CD4-positive, CD25-positive, alpha-beta regulatory T cell (primary cell): Measurements from ENCODE around the gene VTA1. TPM values are rescaled to one million over a fixed set of nuclear protein-coding genes. Genes with fewer than 3 reads are reported as not detected.

ENCODE experiments used
- ATAC-seq, 2 donors: fragments of 150-1000 bp; cut with Tn5 transposase; one replicate each; pipeline ENCODE4 v1.10.0; 2021; ENCODE audit warnings: low read depth in 2 of 2, moderate number of reproducible peaks in 2 of 2, moderate library complexity in 1 of 2
- DNase-seq, 3 donors: peaks; one replicate each; pipeline versions ENCODE4 v3.0.0 to v3.0.0-alpha.2; 2012 to 2022; ENCODE audit warnings: mixed read lengths in 1 of 3
- H3K27ac ChIP-seq: one replicate; pipeline ENCODE4 v1.7.0; 2013; ENCODE audit warnings: mild to moderate bottlenecking, low read length; ENCODE audit not compliant: insufficient read depth, poor library complexity, severe bottlenecking
- H3K27me3 ChIP-seq: one replicate; pipeline ENCODE4 v1.7.0; 2013; ENCODE audit warnings: low read length; ENCODE audit not compliant: control insufficient read depth, insufficient read depth
- H3K36me3 ChIP-seq: one replicate; pipeline ENCODE4 v1.7.0; 2013; ENCODE audit warnings: mild to moderate bottlenecking, low read length, moderate library complexity; ENCODE audit not compliant: control insufficient read depth, insufficient read depth
- H3K4me1 ChIP-seq: 2 replicates; pipeline ENCODE4 v1.7.0; 2013; ENCODE audit warnings: mild to moderate bottlenecking, low read length; ENCODE audit not compliant: insufficient read depth, control insufficient read depth, poor library complexity, severe bottlenecking
- H3K4me3 ChIP-seq: one replicate; pipeline ENCODE4 v1.7.0; 2013; ENCODE audit warnings: low read depth, mild to moderate bottlenecking, low read length, moderate library complexity
- H3K9me3 ChIP-seq, 2 experiments: 1 replicate in 1 of 2; 2 replicates in 1 of 2; pipeline ENCODE4 v1.7.0; 2013; ENCODE audit warnings: low read length in 2 of 2, mild to moderate bottlenecking in 1 of 2, moderate library complexity in 1 of 2; ENCODE audit not compliant: control insufficient read depth in 2 of 2
- H3K27ac Mint-ChIP-seq, 3 donors: one replicate each; pipeline ENCODE4 v1.8.0; 2020 to 2022; ENCODE audit warnings: mild to moderate bottlenecking in 3 of 3, mixed read lengths in 3 of 3, moderate library complexity in 2 of 3
- H3K27me3 Mint-ChIP-seq: one replicate; pipeline ENCODE4 v1.8.0; 2022; ENCODE audit warnings: mild to moderate bottlenecking, mixed read lengths
- H3K36me3 Mint-ChIP-seq: one replicate; pipeline ENCODE4 v1.8.0; 2020; ENCODE audit warnings: mixed read lengths
- H3K4me1 Mint-ChIP-seq, 4 donors: one replicate each; pipeline ENCODE4 v1.8.0; 2020 to 2022; ENCODE audit warnings: mixed read lengths in 4 of 4, mild to moderate bottlenecking in 1 of 4
- H3K4me3 Mint-ChIP-seq, 4 donors: one replicate each; pipeline ENCODE4 v1.8.0; 2020 to 2022; ENCODE audit warnings: mild to moderate bottlenecking in 4 of 4, mixed read lengths in 4 of 4, moderate library complexity in 3 of 4
- H3K9me3 Mint-ChIP-seq, 7 donors: one replicate each; pipeline ENCODE4 v1.8.0; 2020 to 2022; ENCODE audit warnings: mixed read lengths in 7 of 7, mild to moderate bottlenecking in 3 of 7, moderate library complexity in 2 of 7
- polyA plus RNA-seq, 4 donors: library from polyadenylated mRNA; unstranded; fragments of 300-500 nt; fragmentation: Illumina TruSeq; gene quantifications; one replicate each; pipeline ENCODE4 v1.2.3, GENCODE V29; 2021
- total RNA-seq: library from RNA; stranded (reverse); gene quantifications from one replicate; pipeline ENCODE4 v1.2.3, GENCODE V29; 2022

VTA1 gene
- total and polyA plus RNA-seq, 5 donors from 2014 or later = 20.1 to 90.0 (median 77.5) TPM

- no peak overlapping the region for H3K4me3 ChIP-seq
- H3K4me1 ChIP-seq = no peaks in the 10 kb centered on the region
- H3K36me3 ChIP-seq = peaks cover 60% of the 10 kb centered on the region
- H3K27ac ChIP-seq = no peak overlapping the region
- H3K4me1 Mint-ChIP-seq = peaks cover 0 to 12% (median 6%) of the 10 kb centered on the region in 4 donors
- peaks cover 0 to 2% of the 10 kb centered on the region in 2 experiments for H3K9me3 ChIP-seq
- peak overlapping the region in 2 of 3 donors; percentile 5 to 20 for H3K27ac Mint-ChIP-seq
- peaks cover 0 to 6% (median 3%) of the 10 kb centered on the region in 7 donors for H3K9me3 Mint-ChIP-seq
- no peaks in the 10 kb centered on the region for H3K27me3 Mint-ChIP-seq
- peaks cover 54% of the 10 kb centered on the region for H3K36me3 Mint-ChIP-seq
- H3K4me3 Mint-ChIP-seq = no peak overlapping the region
- no peaks in the 10 kb centered on the region for H3K27me3 ChIP-seq
- DNase-seq (peak; percentile 17 to 49 (median 35)), ATAC-seq (peak; percentile 37)
Observed at GRCh38 chr6:142207265-142207877, 60.3 kb downstream of the VTA1 start.

GRCh38 chr6:142210606-142211005 is 63.5 kb downstream of the VTA1 start:
- no peak overlapping the region for H3K27ac Mint-ChIP-seq
- H3K4me3 ChIP-seq = no peak overlapping the region
- peaks cover 0 to 9% (median 5%) of the 10 kb centered on the region in 4 donors for H3K4me1 Mint-ChIP-seq
- no peaks in the 10 kb centered on the region for H3K27me3 ChIP-seq
- ATAC-seq = no peak
- no peaks in the 10 kb centered on the region for H3K4me1 ChIP-seq
- H3K36me3 Mint-ChIP-seq = peaks cover 66% of the 10 kb centered on the region
- H3K36me3 ChIP-seq = peaks cover 57% of the 10 kb centered on the region
- no peak overlapping the region for H3K4me3 Mint-ChIP-seq
- H3K9me3 ChIP-seq = peaks cover 9 to 11% of the 10 kb centered on the region in 2 experiments
- no peaks in the 10 kb centered on the region for H3K27me3 Mint-ChIP-seq
- H3K9me3 Mint-ChIP-seq = peaks cover 0 to 13% (median 6%) of the 10 kb centered on the region in 7 donors
- DNase-seq = no peak
- no peak overlapping the region for H3K27ac ChIP-seq

- Mint-ChIP-seq H3K27ac (no peak overlapping the region), H3K9me3 (peaks cover 0 to 13% (median 6%) of the 10 kb centered on the region in 7 donors), H3K27me3 (no peaks in the 10 kb centered on the region), H3K36me3 (peaks cover 47% of the 10 kb centered on the region), H3K4me3 (no peak overlapping the region), H3K4me1 (peaks cover 0 to 9% (median 2%) of the 10 kb centered on the region in 4 donors)
- H3K4me1 ChIP-seq = no peaks in the 10 kb centered on the region
- DNase-seq (no peak), ATAC-seq (no peak)
- no peak overlapping the region for H3K4me3 ChIP-seq
- peaks cover 48% of the 10 kb centered on the region for H3K36me3 ChIP-seq
- no peak overlapping the region for H3K27ac ChIP-seq
- peaks cover 9 to 11% of the 10 kb centered on the region in 2 experiments for H3K9me3 ChIP-seq
- H3K27me3 ChIP-seq = no peaks in the 10 kb centered on the region
Observed at GRCh38 chr6:142213402-142213801, 66.3 kb downstream of the VTA1 start.

GRCh38 chr6:142218446-142218845 is 71.4 kb downstream of the VTA1 start:
- H3K36me3 ChIP-seq = peaks cover 31% of the 10 kb centered on the region
- H3K27me3 Mint-ChIP-seq = no peaks in the 10 kb centered on the region
- no peak overlapping the region for H3K4me3 ChIP-seq
- no peaks in the 10 kb centered on the region for H3K4me1 ChIP-seq
- H3K4me1 Mint-ChIP-seq = peaks cover 0 to 4% (median 2%) of the 10 kb centered on the region in 4 donors
- no peak overlapping the region for H3K27ac ChIP-seq
- H3K27me3 ChIP-seq = no peaks in the 10 kb centered on the region
- H3K4me3 Mint-ChIP-seq = no peak overlapping the region
- H3K9me3 ChIP-seq = peaks cover 0 to under 1% of the 10 kb centered on the region in 2 experiments
- ATAC-seq (no peak), DNase-seq (no peak)
- peaks cover 20% of the 10 kb centered on the region for H3K36me3 Mint-ChIP-seq
- peaks cover 0 to 1% (median 0%) of the 10 kb centered on the region in 7 donors for H3K9me3 Mint-ChIP-seq
- H3K27ac Mint-ChIP-seq = no peak overlapping the region

- H3K36me3 Mint-ChIP-seq = peaks cover 6% of the 10 kb centered on the region
- no peaks in the 10 kb centered on the region for H3K27me3 Mint-ChIP-seq
- no peak overlapping the region for H3K4me3 ChIP-seq
- H3K4me3 Mint-ChIP-seq = no peak overlapping the region
- H3K27ac ChIP-seq = no peak overlapping the region
- no peaks in the 10 kb centered on the region for H3K9me3 ChIP-seq
- peaks cover 22% of the 10 kb centered on the region for H3K36me3 ChIP-seq
- no peak overlapping the region for H3K27ac Mint-ChIP-seq
- H3K27me3 ChIP-seq = no peaks in the 10 kb centered on the region
- H3K4me1 Mint-ChIP-seq = peaks cover 0 to 4% (median 0%) of the 10 kb centered on the region in 4 donors
- peaks cover 0 to 1% (median 0%) of the 10 kb centered on the region in 7 donors for H3K9me3 Mint-ChIP-seq
- H3K4me1 ChIP-seq = no peaks in the 10 kb centered on the region
- DNase-seq (no peak), ATAC-seq (no peak)
Observed at GRCh38 chr6:142222022-142222421, 75.0 kb downstream of the VTA1 start.

GRCh38 chr6:142223938-142224337 is 76.9 kb downstream of the VTA1 start:
- Histone ChIP-seq H3K4me3 (no peak overlapping the region), H3K9me3 (no peaks in the 10 kb centered on the region), H3K27me3 (no peaks in the 10 kb centered on the region), H3K27ac (no peak overlapping the region), H3K4me1 (no peaks in the 10 kb centered on the region), H3K36me3 (peaks cover 11% of the 10 kb centered on the region)
- peaks cover 6% of the 10 kb centered on the region for H3K36me3 Mint-ChIP-seq
- no peak for ATAC-seq
- peaks cover 0 to 4% (median 0%) of the 10 kb centered on the region in 4 donors for H3K4me1 Mint-ChIP-seq
- peaks cover 4% of the 10 kb centered on the region for H3K27me3 Mint-ChIP-seq
- no peak overlapping the region for H3K4me3 Mint-ChIP-seq
- H3K27ac Mint-ChIP-seq = no peak overlapping the region
- peaks cover 0 to 11% (median 5%) of the 10 kb centered on the region in 7 donors for H3K9me3 Mint-ChIP-seq
- no peak for DNase-seq

GRCh38 chr6:142225115-142225514 is 78.1 kb downstream of the VTA1 start:
- Mint-ChIP-seq H3K4me1 (peaks cover 0 to 4% (median 0%) of the 10 kb centered on the region in 4 donors), H3K27ac (no peak overlapping the region), H3K4me3 (no peak overlapping the region), H3K9me3 (peaks cover 0 to 11% (median 7%) of the 10 kb centered on the region in 7 donors), H3K27me3 (peaks cover 9% of the 10 kb centered on the region), H3K36me3 (no peaks in the 10 kb centered on the region)
- Histone ChIP-seq H3K9me3 (no peaks in the 10 kb centered on the region), H3K27me3 (no peaks in the 10 kb centered on the region), H3K4me3 (no peak overlapping the region), H3K27ac (no peak overlapping the region), H3K36me3 (peaks cover under 1% of the 10 kb centered on the region), H3K4me1 (no peaks in the 10 kb centered on the region)
- ATAC-seq = no peak
- no peak for DNase-seq

- Histone ChIP-seq H3K36me3 (no peaks in the 10 kb centered on the region), H3K27me3 (no peaks in the 10 kb centered on the region), H3K9me3 (no peaks in the 10 kb centered on the region), H3K4me1 (no peaks in the 10 kb centered on the region), H3K4me3 (no peak overlapping the region), H3K27ac (no peak overlapping the region)
- peaks cover 0 to 4% (median 0%) of the 10 kb centered on the region in 4 donors for H3K4me1 Mint-ChIP-seq
- peaks cover 0 to 12% (median 7%) of the 10 kb centered on the region in 7 donors for H3K9me3 Mint-ChIP-seq
- H3K4me3 Mint-ChIP-seq = no peak overlapping the region
- H3K27me3 Mint-ChIP-seq = peaks cover 12% of the 10 kb centered on the region
- no peak overlapping the region for H3K27ac Mint-ChIP-seq
- ATAC-seq (no peak), DNase-seq (no peak)
- no peaks in the 10 kb centered on the region for H3K36me3 Mint-ChIP-seq
Observed at GRCh38 chr6:142225552-142225951, 78.5 kb downstream of the VTA1 start.
